PC-9 (cell line): ENCODE measurements around the gene HSD17B8. TPM values are rescaled to one million over a fixed set of nuclear protein-coding genes. Genes with fewer than 3 reads are reported as not detected.

Experiments used
- BruUV-seq: library from RNA; stranded (reverse); fragments of 400-500 nt; replicated peaks from 2 replicates; lab custom pipeline; 2021; lab: Mats Ljungman, UMichigan
- CTCF ChIA-PET: fragments of 300-600 bp; sonication (Branson Sonifier 250); formaldehyde crosslinking; loops from one replicate; lab custom pipeline; 2022; ENCODE audit warnings: antibody characterized with exemption; lab: Charles Lee
- POLR2A ChIA-PET: fragments of 300-600 bp; sonication (Branson Sonifier 250); formaldehyde crosslinking; loops from one replicate; lab custom pipeline; 2022; ENCODE audit warnings: antibody characterized with exemption; ENCODE audit not compliant: unreplicated experiment; lab: Charles Lee
- DNase-seq, 2 experiments: peaks; one replicate each; pipeline versions ENCODE4 v3.0.0 to v3.0.0-alpha.2; 2015 to 2022; ENCODE audit warnings: mixed read lengths in 1 of 2
- H2AFZ ChIP-seq: fragments of 200-600 bp; sonication (generic); 2 replicates; pipeline ENCODE4 v1.8.1; 2017; ENCODE audit warnings: antibody characterized with exemption
- H3F3A ChIP-seq: fragments of 200-600 bp; sonication (generic); 2 replicates; pipeline ENCODE4 v1.8.1; 2017; ENCODE audit warnings: antibody characterized with exemption, mild to moderate bottlenecking, low read depth; ENCODE audit not compliant: insufficient read depth
- H3K27ac ChIP-seq: fragments of 200-600 bp; sonication (generic); 2 replicates; pipeline ENCODE4 v1.6.1; 2016; ENCODE audit warnings: mixed run types
- H3K27me3 ChIP-seq: fragments of 200-600 bp; sonication (generic); 2 replicates; pipeline ENCODE4 v1.6.1; 2016; ENCODE audit warnings: low read depth, mixed run types; ENCODE audit not compliant: insufficient read depth
- H3K36me3 ChIP-seq: fragments of 200-600 bp; sonication (generic); 2 replicates; pipeline ENCODE4 v1.6.1; 2016; ENCODE audit warnings: low read depth, mixed run types
- H3K4me1 ChIP-seq: fragments of 200-600 bp; sonication (generic); replicated peaks from 2 replicates; pipeline ENCODE4 v1.6.1; 2016; ENCODE audit warnings: mixed run types; ENCODE audit not compliant: insufficient read depth
- H3K4me2 ChIP-seq: fragments of 200-600 bp; sonication (generic); 2 replicates; pipeline ENCODE4 v1.6.1; 2017; ENCODE audit warnings: mixed run types
- H3K4me3 ChIP-seq: fragments of 200-600 bp; sonication (generic); 2 replicates; pipeline ENCODE4 v1.6.1; 2016; ENCODE audit warnings: mixed run types
- H3K79me2 ChIP-seq: fragments of 200-600 bp; sonication (generic); 2 replicates; pipeline ENCODE4 v1.6.1; 2017; ENCODE audit warnings: low read depth, mixed run types
- H3K9me2 ChIP-seq: fragments of 200-600 bp; sonication (generic); 2 replicates; pipeline ENCODE4 v1.8.1; 2017; ENCODE audit warnings: mild to moderate bottlenecking; ENCODE audit not compliant: insufficient read depth
- H3K9me3 ChIP-seq: fragments of 200-600 bp; sonication (generic); 2 replicates; pipeline ENCODE4 v1.8.1; 2016; ENCODE audit warnings: low read depth; ENCODE audit not compliant: insufficient read depth
- H4K20me1 ChIP-seq: fragments of 200-600 bp; sonication (generic); 2 replicates; pipeline ENCODE4 v1.8.1; 2017; ENCODE audit not compliant: insufficient read depth
- EZH2 ChIP-seq: fragments of 200-600 bp; sonication (generic); IDR thresholded peaks from 2 replicates; pipeline ENCODE4 v1.8.0; 2017; ENCODE audit warnings: antibody characterized with exemption, low read depth
- intact Hi-C: fragments of 100-400 bp; cut with micrococcal nuclease; formaldehyde crosslinking; loops from one replicate; pipeline ENCODE4 v1.10.0; 2022; ENCODE audit not compliant: unreplicated experiment
- total RNA-seq: library from RNA; stranded (reverse); gene quantifications from 2 replicates; pipeline ENCODE4 v1.2.3, GENCODE V29; 2021
- TF ChIP-seq, protein P1 (sequence below): fragments of 200-600 bp; sonication (generic); conservative IDR thresholded peaks from 2 replicates; pipeline ENCODE4 v1.6.1; 2017; ENCODE audit warnings: mixed run types, antibody characterized with exemption, mild to moderate bottlenecking, moderate library complexity

Gene HSD17B8
- total RNA-seq, 1 experiment from 2014 or later = 16.4 TPM

DNA sequence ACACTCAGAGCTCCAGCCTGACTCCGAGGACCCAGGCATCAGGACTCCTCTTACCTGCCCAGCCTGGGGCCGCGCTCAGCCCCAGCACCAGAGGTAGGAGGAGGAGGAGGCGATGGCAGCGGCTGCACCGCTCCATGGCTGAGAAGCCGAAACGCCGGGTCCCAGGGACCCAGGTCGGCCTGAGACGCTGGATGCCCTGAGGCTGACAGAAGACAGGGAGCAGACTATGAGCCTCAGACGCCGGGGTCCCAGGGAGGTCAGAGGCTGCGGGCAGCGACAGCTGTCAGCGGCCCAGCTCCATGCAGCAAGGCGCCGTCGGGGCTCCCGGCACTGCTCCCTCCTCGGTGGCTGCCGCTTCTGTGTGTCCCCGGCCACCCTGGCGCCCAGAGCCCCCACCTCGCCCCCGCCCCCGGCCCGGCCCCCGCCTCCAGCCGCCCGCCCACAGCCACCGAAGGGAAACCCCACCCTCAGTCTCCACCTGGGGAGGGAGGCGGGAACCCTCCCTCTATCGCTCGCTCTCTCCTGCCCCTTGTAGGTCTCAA, 12.3 kb upstream of the HSD17B8 start, which contains the start of gene COL11A2:
COL11A2 (minus strand) TSS at position 363 of the 542 bp plus-strand sequence; CDS start at position 136, 227 bp downstream.
- no TSS peak for BruUV-seq
- no peaks in the 10 kb centered on the region for H3K9me2 ChIP-seq
- H3K9me3 ChIP-seq = no peaks in the 10 kb centered on the region
- peaks cover 7% of the 10 kb centered on the region; the same call in 1 of the 2 replicates for H3K36me3 ChIP-seq
- H2AFZ ChIP-seq = no peak within 1 kb of the TSS
- H3K4me3 ChIP-seq = no peak within 1 kb of the TSS
- H4K20me1 ChIP-seq = peaks cover 4% of the 10 kb centered on the region; the same call in 1 of the 2 replicates
- H3K79me2 ChIP-seq = 0 out of 2 replicates have a peak, but pooled peaks cover 2% of the 10 kb centered on the region
- H3K27ac ChIP-seq = no peak within 1 kb of the TSS
- no peak within 1 kb of the TSS for H3K4me2 ChIP-seq
- intact Hi-C loops = no loop called here
- H3K4me1 ChIP-seq = no peaks in the 10 kb centered on the region
- H3K27me3 ChIP-seq = no peaks in the 10 kb centered on the region
- ChIA-PET CTCF (interaction anchor here (0.5 kb wide), 1 partner anchor 347 kb away, joined by 13 read pairs; no protein-coding TSS in a partner anchor), POLR2A (no interaction called here)
- TF ChIP-seq, protein P1, sequence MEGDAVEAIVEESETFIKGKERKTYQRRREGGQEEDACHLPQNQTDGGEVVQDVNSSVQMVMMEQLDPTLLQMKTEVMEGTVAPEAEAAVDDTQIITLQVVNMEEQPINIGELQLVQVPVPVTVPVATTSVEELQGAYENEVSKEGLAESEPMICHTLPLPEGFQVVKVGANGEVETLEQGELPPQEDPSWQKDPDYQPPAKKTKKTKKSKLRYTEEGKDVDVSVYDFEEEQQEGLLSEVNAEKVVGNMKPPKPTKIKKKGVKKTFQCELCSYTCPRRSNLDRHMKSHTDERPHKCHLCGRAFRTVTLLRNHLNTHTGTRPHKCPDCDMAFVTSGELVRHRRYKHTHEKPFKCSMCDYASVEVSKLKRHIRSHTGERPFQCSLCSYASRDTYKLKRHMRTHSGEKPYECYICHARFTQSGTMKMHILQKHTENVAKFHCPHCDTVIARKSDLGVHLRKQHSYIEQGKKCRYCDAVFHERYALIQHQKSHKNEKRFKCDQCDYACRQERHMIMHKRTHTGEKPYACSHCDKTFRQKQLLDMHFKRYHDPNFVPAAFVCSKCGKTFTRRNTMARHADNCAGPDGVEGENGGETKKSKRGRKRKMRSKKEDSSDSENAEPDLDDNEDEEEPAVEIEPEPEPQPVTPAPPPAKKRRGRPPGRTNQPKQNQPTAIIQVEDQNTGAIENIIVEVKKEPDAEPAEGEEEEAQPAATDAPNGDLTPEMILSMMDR = no peak
- no peak for TF ChIP-seq EZH2
- DNase-seq = no peak
- H3F3A ChIP-seq = peaks cover 4% of the 10 kb centered on the region; the same call in 1 of the 2 replicates

DNA sequence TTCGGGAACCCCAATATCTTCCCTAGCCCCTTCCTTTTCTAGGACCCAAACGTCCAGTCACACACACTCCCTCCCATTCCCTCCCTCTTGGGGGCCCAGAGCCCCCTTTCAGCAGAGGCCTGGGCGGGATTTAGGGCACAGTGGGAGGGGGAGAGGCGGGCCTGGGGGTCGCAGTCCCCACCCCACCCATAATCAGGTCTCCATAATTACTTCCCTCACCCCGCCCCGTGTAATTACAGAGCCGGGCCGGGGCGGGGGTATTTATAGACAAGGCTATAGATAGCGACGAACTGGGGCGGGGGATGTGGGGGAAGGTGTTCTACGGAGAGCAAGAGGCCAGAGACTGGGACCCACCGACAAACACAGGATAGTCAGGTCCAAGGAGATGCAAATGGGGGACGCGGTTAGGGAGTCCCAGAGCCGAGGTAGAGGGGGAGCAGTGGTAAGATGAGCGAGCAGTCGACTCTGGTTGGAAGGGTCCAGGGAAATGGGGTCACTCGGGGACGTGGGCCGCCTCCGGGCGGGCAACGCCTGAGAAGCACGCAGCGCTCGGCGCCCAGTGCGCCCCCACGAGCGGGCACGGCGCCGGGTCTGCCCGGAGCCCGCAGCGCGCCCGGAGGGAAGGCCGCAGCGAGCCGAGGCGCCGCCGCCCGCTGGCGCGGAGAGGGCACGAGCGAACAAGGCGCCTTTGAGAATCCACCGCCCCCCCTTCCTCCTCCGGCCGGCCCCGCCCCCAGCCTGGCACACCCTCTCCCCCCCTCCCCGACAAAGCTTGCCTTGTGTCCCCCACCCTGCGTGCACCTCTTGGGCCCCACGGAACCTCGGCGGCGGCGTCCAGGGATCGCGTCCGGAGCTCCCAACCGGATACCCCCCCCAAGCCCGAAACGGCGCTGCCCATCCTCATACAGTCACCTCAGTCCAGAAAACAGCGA, 11.5 kb upstream of the HSD17B8 start:
- Histone ChIP-seq H3K79me2 (peaks cover 6% of the 10 kb centered on the region; the same call in 1 of the 2 replicates), H3K36me3 (peaks cover 12% of the 10 kb centered on the region; the same call in 1 of the 2 replicates), H3K4me2 (no peak overlapping the region), H3K27me3 (no peaks in the 10 kb centered on the region), H4K20me1 (peaks cover 6% of the 10 kb centered on the region; the same call in 1 of the 2 replicates), H3K4me1 (no peaks in the 10 kb centered on the region), H2AFZ (no peak overlapping the region), H3F3A (peaks cover 8% of the 10 kb centered on the region; the same call in 1 of the 2 replicates), H3K4me3 (no peak overlapping the region), H3K9me2 (no peaks in the 10 kb centered on the region), H3K9me3 (no peaks in the 10 kb centered on the region), H3K27ac (no peak overlapping the region)
- BruUV-seq = no TSS peak
- DNase-seq = no peak
- intact Hi-C loops = no loop called here
- CTCF ChIA-PET = no interaction called here
- POLR2A ChIA-PET = no interaction called here
- TF ChIP-seq EZH2 = no peak
- TF ChIP-seq, protein P1 = no peak

DNA sequence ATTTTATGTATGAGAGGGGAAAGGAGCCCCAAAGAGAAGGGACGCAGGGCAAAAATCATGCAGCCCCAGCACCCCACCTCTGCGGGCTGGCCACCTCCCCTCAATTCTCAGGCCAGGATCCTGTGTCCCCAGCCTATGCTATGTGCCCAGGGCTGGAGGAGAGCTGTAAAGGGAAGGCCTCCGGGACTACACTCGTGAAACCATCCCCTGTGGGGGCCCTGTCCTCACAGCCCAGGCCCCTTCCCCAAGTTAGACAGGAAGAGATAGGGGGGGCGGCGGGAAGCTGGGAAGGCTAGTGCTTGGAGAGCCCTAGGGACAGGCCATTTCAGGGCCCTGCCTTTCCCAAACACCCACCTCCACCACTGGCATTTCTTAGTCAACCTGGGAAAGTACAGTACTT, 10.8 kb upstream of the HSD17B8 start:
- TF ChIP-seq, protein P1 = no peak
- TF ChIP-seq EZH2 = no peak
- DNase-seq = no peak
- Histone ChIP-seq H3K4me3 (no peak overlapping the region), H3K9me3 (no peaks in the 10 kb centered on the region), H4K20me1 (peaks cover 11% of the 10 kb centered on the region), H3K27ac (no peak overlapping the region), H3K79me2 (peaks cover 13% of the 10 kb centered on the region), H3K4me2 (no peak overlapping the region), H3K27me3 (no peaks in the 10 kb centered on the region), H3K36me3 (peaks cover 12% of the 10 kb centered on the region; the same call in 1 of the 2 replicates), H2AFZ (no peak overlapping the region), H3K4me1 (no peaks in the 10 kb centered on the region), H3K9me2 (no peaks in the 10 kb centered on the region), H3F3A (peaks cover 9% of the 10 kb centered on the region; the same call in 1 of the 2 replicates)
- ChIA-PET POLR2A (no interaction called here), CTCF (no interaction called here)
- intact Hi-C loops = no loop called here
- BruUV-seq = no TSS peak
